ENCODE results near the gene CTAGE6.
"Not testable (repeated sequence)": the region's sequence is repeated elsewhere in the genome, so short reads cannot be mapped to it uniquely, and the experiment has no call there.

CTAGE6 gene, protein sequence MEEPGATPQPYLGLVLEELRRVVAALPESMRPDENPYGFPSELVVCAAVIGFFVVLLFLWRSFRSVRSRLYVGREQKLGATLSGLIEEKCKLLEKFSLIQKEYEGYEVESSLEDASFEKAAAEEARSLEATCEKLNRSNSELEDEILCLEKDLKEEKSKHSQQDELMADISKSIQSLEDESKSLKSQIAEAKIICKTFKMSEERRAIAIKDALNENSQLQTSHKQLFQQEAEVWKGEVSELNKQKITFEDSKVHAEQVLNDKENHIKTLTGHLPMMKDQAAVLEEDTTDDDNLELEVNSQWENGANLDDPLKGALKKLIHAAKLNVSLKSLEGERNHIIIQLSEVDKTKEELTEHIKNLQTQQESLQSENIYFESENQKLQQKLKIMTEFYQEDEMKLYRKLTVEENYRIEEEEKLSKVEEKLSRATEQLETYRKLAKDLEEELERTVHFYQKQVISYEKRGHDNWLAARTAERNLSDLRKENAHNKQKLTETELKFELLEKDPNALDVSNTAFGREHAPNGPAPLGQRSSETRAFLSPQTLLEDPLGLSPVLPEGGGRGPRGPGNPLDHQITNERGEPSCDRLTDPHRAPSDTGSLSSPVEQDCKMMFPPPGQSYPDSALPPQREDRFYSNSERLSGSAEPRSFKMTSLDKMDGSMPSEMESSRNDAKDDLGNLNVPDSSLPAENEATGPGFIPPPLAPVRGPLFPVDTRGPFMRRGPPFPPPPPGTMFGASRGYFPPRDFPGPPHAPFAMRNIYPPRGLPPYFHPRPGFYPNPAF

GRCh38 chr7:143757596-143757995 is at the start of gene CTAGE6:
Gene CTAGE6 (minus strand): TSS chr7:143757696. CDS start chr7:143757658, 38 bp downstream.
- H3K9me3 ChIP-seq (ENCODE audit: control insufficient read depth, low read length); H3K9ac ChIP-seq (ENCODE audit: low read length); H3K27me3 ChIP-seq (ENCODE audit: control insufficient read depth, insufficient read depth, low read length); H3K4me3 ChIP-seq (ENCODE audit: low read length); H3K4me1 ChIP-seq (ENCODE audit: control insufficient read depth, insufficient read depth, low read length); H3K36me3 ChIP-seq (ENCODE audit: control insufficient read depth, insufficient read depth, low read length): not testable (repeated sequence)

- H3K4me1 ChIP-seq (ENCODE audit: control insufficient read depth, insufficient read depth, low read length); H3K9ac ChIP-seq (ENCODE audit: low read length); H3K9me3 ChIP-seq (ENCODE audit: control insufficient read depth, low read length); H3K27me3 ChIP-seq (ENCODE audit: control insufficient read depth, insufficient read depth, low read length); H3K36me3 ChIP-seq (ENCODE audit: control insufficient read depth, insufficient read depth, low read length); H3K4me3 ChIP-seq (ENCODE audit: low read length): not testable (repeated sequence)
Measured at GRCh38 chr7:143806664-143807071, 49.2 kb upstream of the CTAGE6 start.

GRCh38 chr7:143797896-143798290 is 40.4 kb upstream of the CTAGE6 start:
- not testable (repeated sequence) for H3K27me3 ChIP-seq (ENCODE audit: control insufficient read depth, insufficient read depth, low read length); H3K4me1 ChIP-seq (ENCODE audit: control insufficient read depth, insufficient read depth, low read length); H3K4me3 ChIP-seq (ENCODE audit: low read length); H3K9me3 ChIP-seq (ENCODE audit: control insufficient read depth, low read length); H3K36me3 ChIP-seq (ENCODE audit: control insufficient read depth, insufficient read depth, low read length); H3K9ac ChIP-seq (ENCODE audit: low read length)

- not testable (repeated sequence) for H3K9ac ChIP-seq (ENCODE audit: low read length); H3K27me3 ChIP-seq (ENCODE audit: control insufficient read depth, insufficient read depth, low read length); H3K36me3 ChIP-seq (ENCODE audit: control insufficient read depth, insufficient read depth, low read length); H3K9me3 ChIP-seq (ENCODE audit: control insufficient read depth, low read length); H3K4me1 ChIP-seq (ENCODE audit: control insufficient read depth, insufficient read depth, low read length); H3K4me3 ChIP-seq (ENCODE audit: low read length)
Measured at GRCh38 chr7:143797119-143797895, 39.8 kb upstream of the CTAGE6 start.

DNA sequence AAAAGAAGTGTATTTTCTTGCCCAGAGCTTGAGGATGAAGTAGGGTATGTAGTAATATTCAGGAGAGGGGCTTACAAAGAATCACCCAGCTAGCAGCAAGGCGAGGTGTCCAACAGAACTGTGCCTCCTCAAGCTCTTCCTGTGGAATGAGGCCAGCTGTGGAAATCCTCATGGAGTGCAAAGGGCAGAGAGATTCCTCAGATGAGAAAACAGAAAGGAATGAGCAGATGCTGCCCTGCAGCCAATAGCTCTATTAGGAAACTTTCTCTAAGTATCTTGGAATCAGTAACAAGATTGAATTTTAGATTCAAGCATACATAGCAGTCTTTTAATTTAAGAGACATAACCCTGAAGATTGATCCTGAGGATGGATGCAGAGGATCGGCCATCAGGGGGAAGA is 38.2 kb upstream of the CTAGE6 start:
- not testable (repeated sequence) for H3K27me3 ChIP-seq (ENCODE audit: control insufficient read depth, insufficient read depth, low read length); H3K4me3 ChIP-seq (ENCODE audit: low read length); H3K9ac ChIP-seq (ENCODE audit: low read length); H3K4me1 ChIP-seq (ENCODE audit: control insufficient read depth, insufficient read depth, low read length); H3K9me3 ChIP-seq (ENCODE audit: control insufficient read depth, low read length); H3K36me3 ChIP-seq (ENCODE audit: control insufficient read depth, insufficient read depth, low read length)

DNA sequence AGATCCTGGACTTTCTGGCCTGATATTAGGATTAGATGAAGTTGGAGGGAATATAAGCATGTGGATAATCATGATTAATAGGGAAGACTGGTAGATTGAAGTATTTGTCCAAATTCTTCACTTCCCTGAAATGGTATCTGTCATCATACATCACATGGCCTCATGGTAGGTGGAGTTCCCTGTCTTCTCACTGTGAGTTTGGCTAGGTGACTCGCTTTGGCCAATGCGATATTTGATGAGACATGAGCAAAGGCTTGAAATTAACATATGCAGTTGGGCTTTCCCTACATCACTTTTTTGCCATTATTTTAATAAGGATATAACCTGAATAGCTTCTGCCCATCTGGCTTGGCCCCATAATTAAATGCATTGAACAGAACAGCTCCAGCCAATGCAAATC is 35.1 kb upstream of the CTAGE6 start:
- not testable (repeated sequence) for H3K4me1 ChIP-seq (ENCODE audit: control insufficient read depth, insufficient read depth, low read length); H3K9ac ChIP-seq (ENCODE audit: low read length); H3K27me3 ChIP-seq (ENCODE audit: control insufficient read depth, insufficient read depth, low read length); H3K9me3 ChIP-seq (ENCODE audit: control insufficient read depth, low read length); H3K36me3 ChIP-seq (ENCODE audit: control insufficient read depth, insufficient read depth, low read length); H3K4me3 ChIP-seq (ENCODE audit: low read length)

- not testable (repeated sequence) for H3K4me1 ChIP-seq (ENCODE audit: control insufficient read depth, insufficient read depth, low read length); H3K9ac ChIP-seq (ENCODE audit: low read length); H3K9me3 ChIP-seq (ENCODE audit: control insufficient read depth, low read length); H3K4me3 ChIP-seq (ENCODE audit: low read length); H3K36me3 ChIP-seq (ENCODE audit: control insufficient read depth, insufficient read depth, low read length); H3K27me3 ChIP-seq (ENCODE audit: control insufficient read depth, insufficient read depth, low read length)
Measured at GRCh38 chr7:143785415-143786182, 28.1 kb upstream of the CTAGE6 start.

DNA sequence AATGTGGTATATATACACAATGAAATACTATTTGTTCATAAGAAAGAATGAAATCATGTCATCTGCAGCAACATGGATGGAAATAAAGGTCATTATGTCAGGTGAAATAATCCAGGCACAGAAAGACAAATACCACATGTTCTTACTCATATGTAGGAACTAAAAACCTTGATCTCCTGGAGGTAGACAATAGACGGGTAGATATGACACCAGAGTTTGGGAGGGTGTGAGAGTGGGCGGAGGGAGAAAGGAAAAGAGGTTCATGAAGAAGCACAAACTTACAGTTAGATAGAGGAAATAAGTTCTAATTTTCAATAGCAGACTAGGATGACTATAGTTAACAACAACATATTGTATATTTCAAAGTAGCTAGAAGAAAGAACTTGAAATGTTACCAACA is 22.1 kb upstream of the CTAGE6 start:
- not testable (repeated sequence) for H3K36me3 ChIP-seq (ENCODE audit: control insufficient read depth, insufficient read depth, low read length); H3K4me1 ChIP-seq (ENCODE audit: control insufficient read depth, insufficient read depth, low read length); H3K27me3 ChIP-seq (ENCODE audit: control insufficient read depth, insufficient read depth, low read length); H3K9me3 ChIP-seq (ENCODE audit: control insufficient read depth, low read length); H3K9ac ChIP-seq (ENCODE audit: low read length); H3K4me3 ChIP-seq (ENCODE audit: low read length)

DNA sequence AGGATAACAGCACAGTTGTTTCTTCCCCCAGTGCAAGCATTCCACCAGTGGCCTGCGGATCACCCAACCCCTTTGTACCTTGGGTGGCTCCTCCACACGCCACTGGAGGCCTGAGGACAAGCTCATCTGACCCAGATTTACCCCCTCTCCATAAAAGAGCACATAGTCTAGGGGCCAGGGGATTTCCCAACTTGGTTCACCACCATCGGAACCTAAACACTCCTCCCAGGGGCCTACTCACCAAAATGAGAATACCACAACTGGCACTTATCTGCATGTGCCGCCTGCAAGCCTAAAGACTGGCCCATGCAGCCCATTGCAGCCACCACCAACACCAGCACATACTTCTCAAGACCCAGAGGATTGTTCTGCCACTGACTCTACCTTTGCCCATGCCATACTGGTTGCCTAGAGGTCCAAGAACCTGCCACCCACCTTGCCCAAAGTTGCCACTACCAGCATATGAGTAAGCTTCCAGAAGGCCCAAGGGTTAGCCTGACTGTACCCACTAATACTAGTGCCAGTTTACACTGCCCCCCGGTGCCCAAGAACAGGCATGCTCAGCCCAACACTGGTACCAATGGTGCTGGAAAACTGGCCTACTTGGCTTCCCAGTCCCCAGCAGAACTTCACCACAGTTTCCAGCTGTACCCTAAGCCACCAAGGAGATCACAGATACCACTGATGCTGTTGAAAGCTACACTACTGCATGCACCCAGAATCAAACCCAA is 15.4 kb upstream of the CTAGE6 start:
- not testable (repeated sequence) for H3K36me3 ChIP-seq (ENCODE audit: control insufficient read depth, insufficient read depth, low read length); H3K9ac ChIP-seq (ENCODE audit: low read length); H3K4me1 ChIP-seq (ENCODE audit: control insufficient read depth, insufficient read depth, low read length); H3K27me3 ChIP-seq (ENCODE audit: control insufficient read depth, insufficient read depth, low read length); H3K9me3 ChIP-seq (ENCODE audit: control insufficient read depth, low read length); H3K4me3 ChIP-seq (ENCODE audit: low read length)

DNA sequence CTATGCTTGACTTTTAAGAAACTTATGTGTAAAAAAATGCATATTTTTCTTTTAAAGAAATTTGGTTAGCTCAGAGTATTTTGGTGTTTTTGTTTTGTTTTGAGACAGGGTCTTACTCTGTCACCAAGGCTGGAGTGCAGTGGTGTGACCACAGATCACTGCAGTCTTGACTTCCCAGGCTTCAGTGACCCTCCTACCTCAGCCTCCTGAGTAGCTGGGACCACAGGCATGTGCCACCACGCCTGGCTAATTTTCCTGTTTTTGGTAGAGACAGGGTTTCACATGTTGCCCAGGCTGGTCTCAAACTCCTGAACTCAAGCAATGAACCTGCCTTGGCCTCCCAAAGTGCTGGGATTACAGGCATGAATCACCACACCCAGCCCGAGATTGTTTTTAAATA is 10.0 kb upstream of the CTAGE6 start:
- H3K9me3 ChIP-seq (ENCODE audit: control insufficient read depth, low read length); H3K4me3 ChIP-seq (ENCODE audit: low read length); H3K36me3 ChIP-seq (ENCODE audit: control insufficient read depth, insufficient read depth, low read length); H3K4me1 ChIP-seq (ENCODE audit: control insufficient read depth, insufficient read depth, low read length); H3K9ac ChIP-seq (ENCODE audit: low read length); H3K27me3 ChIP-seq (ENCODE audit: control insufficient read depth, insufficient read depth, low read length): not testable (repeated sequence)

DNA sequence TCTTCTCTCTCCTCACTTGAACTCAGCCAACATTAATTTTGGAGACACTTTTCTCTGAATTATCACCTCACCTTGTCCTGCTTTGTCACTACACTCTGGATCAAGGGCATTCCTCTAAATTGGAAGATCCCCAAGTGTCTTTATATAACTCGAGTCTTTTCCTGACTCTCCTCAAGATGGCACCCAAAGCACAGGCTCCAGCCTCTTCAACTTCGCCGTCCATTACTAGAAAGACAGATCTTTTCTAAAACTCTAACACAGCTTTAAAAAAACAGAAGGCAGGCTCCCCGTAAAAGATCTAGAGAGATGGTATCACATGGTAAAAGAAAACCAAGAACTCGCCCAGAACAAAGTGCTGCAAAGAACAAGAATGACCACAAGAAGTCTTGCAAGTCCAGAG is 8.2 kb upstream of the CTAGE6 start:
- not testable (repeated sequence) for H3K27me3 ChIP-seq (ENCODE audit: control insufficient read depth, insufficient read depth, low read length); H3K9ac ChIP-seq (ENCODE audit: low read length); H3K4me3 ChIP-seq (ENCODE audit: low read length); H3K36me3 ChIP-seq (ENCODE audit: control insufficient read depth, insufficient read depth, low read length); H3K9me3 ChIP-seq (ENCODE audit: control insufficient read depth, low read length); H3K4me1 ChIP-seq (ENCODE audit: control insufficient read depth, insufficient read depth, low read length)

All from mucosa of stomach (tissue), 1 donor.